H1 (cell line): ENCODE measurements around the gene SPARCL1. TPM values are rescaled to one million over a fixed set of nuclear protein-coding genes. Genes with fewer than 3 reads are reported as not detected.

Source experiments
- CEBPB ChIP-seq: IDR thresholded peaks from 2 replicates; pipeline ENCODE4 v1.6.1; 2012; ENCODE audit warnings: low read depth, low read length
- SAP30 ChIP-seq: fragments of 300-600 bp; sonication (generic); IDR thresholded peaks from 2 replicates; pipeline ENCODE4 v1.7.1; 2012; ENCODE audit warnings: low read length, moderate library complexity, mild to moderate bottlenecking, inconsistent platforms; ENCODE audit not compliant: insufficient read depth, insufficient replicate concordance
- SUZ12 ChIP-seq: fragments of 200-600 bp; sonication (generic); IDR thresholded peaks from 2 replicates; pipeline ENCODE4 v1.6.1; 2012; ENCODE audit warnings: mild to moderate bottlenecking, inconsistent platforms, low read length, moderate library complexity, mixed read lengths
- polyA plus RNA-seq, 7 experiments: library from polyadenylated mRNA; depleted of rRNA in 3 of 7; stranded (reverse) in 5 of 7; unstranded in 2 of 7; fragments of >200 nt in 5 of 7; fragments of 200-250 nt in 2 of 7; gene quantifications; 1 replicate in 5 of 7; 2 replicates in 1 of 7; 4 replicates in 1 of 7; pipeline versions ENCODE4 v1.2.1 to v1.2.3, GENCODE V29; 2011 to 2013; ENCODE audit warnings: missing spikeins in 2 of 7, mixed read lengths in 2 of 7
- total RNA-seq: library from RNA; stranded (reverse); fragmentation: NEBNext Ultra II Directional; extraction: Animal tissue kit (Norgen Biotek cat#: 25700); gene quantifications from 2 replicates; pipeline ENCODE4 v1.2.1, GENCODE V29; 2021

SPARCL1 gene
- total and polyA plus RNA-seq, 2 of the 8 experiments (the other 6 are each of a cell fraction or from before 2014, with no cell fraction given) = 0.48 to 0.51 TPM

- TF ChIP-seq CEBPB (no peak), SUZ12 (no peak), SAP30 (no peak)
These were observed 3.4 kb downstream of the SPARCL1 start (continued) for GRCh38 chr4:87525636-87526295.
